PC-3 (cell line): ENCODE measurements around the gene PDP2. TPM values are rescaled to one million over a fixed set of nuclear protein-coding genes. Genes with fewer than 3 reads are reported as not detected.

Experiments
- ATAC-seq: fragments of 200-7000 bp; cut with Tn5 transposase; 2 replicates; pipeline ENCODE4 v1.9.1; 2020; ENCODE audit warnings: mild to moderate bottlenecking, moderate library complexity
- BruUV-seq: library from RNA; stranded (reverse); fragments of 400-500 nt; replicated peaks from 2 replicates; lab custom pipeline; 2021; lab: Mats Ljungman, UMichigan
- CTCF ChIA-PET: fragments of 300-600 bp; sonication (Branson Sonifier 250); formaldehyde crosslinking; loops from one replicate; lab custom pipeline; 2022; ENCODE audit warnings: antibody characterized with exemption; lab: Charles Lee
- POLR2A ChIA-PET: fragments of 300-600 bp; sonication (Branson Sonifier 250); formaldehyde crosslinking; loops from one replicate; lab custom pipeline; 2022; ENCODE audit warnings: antibody characterized with exemption; ENCODE audit not compliant: unreplicated experiment; lab: Charles Lee
- DNase-seq: peaks from one replicate; pipeline ENCODE4 v3.0.0-alpha.2; 2015
- H2AFZ ChIP-seq: fragments of 300-600 bp; sonication (generic); 2 replicates; pipeline ENCODE4 v1.6.0; 2016; ENCODE audit warnings: antibody characterized with exemption, low read length
- H3F3A ChIP-seq: fragments of 300-600 bp; sonication (generic); one replicate; pipeline ENCODE4 v1.6.0; 2017; ENCODE audit warnings: antibody characterized with exemption, low read length, control low read depth, mild to moderate bottlenecking; ENCODE audit not compliant: unreplicated experiment
- H3K27ac ChIP-seq: fragments of 300-600 bp; sonication (generic); 2 replicates; pipeline ENCODE4 v1.5.1; 2016; ENCODE audit warnings: mild to moderate bottlenecking, low read length
- H3K27me3 ChIP-seq: fragments of 300-600 bp; sonication (generic); 2 replicates; pipeline ENCODE4 v1.6.1; 2016; ENCODE audit warnings: low read length, mixed read lengths
- H3K36me3 ChIP-seq: fragments of 300-600 bp; sonication (generic); 2 replicates; pipeline ENCODE4 v1.6.1; 2016; ENCODE audit warnings: low read depth, mixed run types, low read length, mixed read lengths
- H3K4me1 ChIP-seq: fragments of 300-600 bp; sonication (generic); 2 replicates; pipeline ENCODE4 v1.5.1; 2016; ENCODE audit warnings: low read length; ENCODE audit not compliant: insufficient read depth
- H3K4me2 ChIP-seq: fragments of 300-600 bp; sonication (generic); 2 replicates; pipeline ENCODE4 v1.6.0; 2016; ENCODE audit warnings: low read length
- H3K4me3 ChIP-seq: fragments of 300-600 bp; sonication (generic); 2 replicates; pipeline ENCODE4 v1.5.1; 2016; ENCODE audit warnings: mild to moderate bottlenecking, low read length, mixed read lengths
- H3K79me2 ChIP-seq: fragments of 300-600 bp; sonication (generic); 2 replicates; pipeline ENCODE4 v1.6.1; 2017; ENCODE audit warnings: low read length, mixed read lengths
- H3K9ac ChIP-seq: fragments of 300-600 bp; sonication (generic); 2 replicates; pipeline ENCODE4 v1.6.0; 2016; ENCODE audit warnings: mild to moderate bottlenecking, low read length
- H3K9me2 ChIP-seq: fragments of 300-600 bp; sonication (generic); replicated peaks from 2 replicates; pipeline ENCODE4 v1.6.1; 2016; ENCODE audit warnings: mixed run types, low read length, mixed read lengths
- H3K9me3 ChIP-seq: fragments of 300-600 bp; sonication (generic); 2 replicates; pipeline ENCODE4 v1.6.1; 2016; ENCODE audit warnings: low read length, mixed read lengths
- H4K20me1 ChIP-seq: fragments of 300-600 bp; sonication (generic); 2 replicates; pipeline ENCODE4 v1.6.1; 2016; ENCODE audit warnings: low read length, mixed read lengths
- EZH2 ChIP-seq: fragments of 300-600 bp; sonication (generic); IDR thresholded peaks from one replicate; pipeline ENCODE4 v1.6.1; 2017; ENCODE audit warnings: antibody characterized with exemption, mild to moderate bottlenecking, low read length; ENCODE audit not compliant: unreplicated experiment
- EZH2phosphoT487 ChIP-seq: fragments of 300-600 bp; sonication (generic); IDR thresholded peaks from 2 replicates; pipeline ENCODE4 v1.6.1; 2018; ENCODE audit warnings: mild to moderate bottlenecking, antibody characterized with exemption, low read length, borderline replicate concordance
- intact Hi-C: fragments of 100-400 bp; cut with micrococcal nuclease; formaldehyde crosslinking; loops from 2 replicates; pipeline ENCODE4 v1.9.0; 2023
- total RNA-seq: library from RNA; depleted of rRNA; stranded (reverse); fragments of >200 nt; gene quantifications from 2 replicates; pipeline ENCODE4 v1.2.3, GENCODE V29; 2014
- TF ChIP-seq, protein P1 (sequence below): fragments of 300-600 bp; sonication (generic); conservative IDR thresholded peaks from 2 replicates; pipeline ENCODE4 v1.5.1; 2017; ENCODE audit warnings: antibody characterized with exemption, low read depth, mild to moderate bottlenecking, low read length

The PDP2 gene
- total RNA-seq, 1 experiment from 2014 or later: 2.8 TPM

DNA sequence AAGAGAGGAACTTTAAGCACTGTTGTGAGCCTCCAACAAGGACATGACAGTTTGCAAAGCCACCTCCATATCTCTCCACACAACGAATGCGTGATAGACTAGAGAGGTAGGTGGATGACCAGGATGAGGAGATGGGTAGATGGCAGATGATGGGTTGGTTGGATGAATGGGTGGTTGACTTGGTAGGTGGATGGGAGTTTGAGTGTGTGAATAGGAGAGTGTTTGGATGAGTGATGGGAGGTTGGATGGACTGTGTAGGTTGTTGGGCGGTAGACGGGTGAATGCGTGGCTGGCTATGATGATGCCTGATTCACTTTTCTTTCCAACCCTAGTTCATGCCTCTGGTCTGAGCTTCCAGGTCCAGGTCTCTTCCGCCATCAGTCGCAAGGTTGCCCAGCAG lies 34.2 kb downstream of the PDP2 start:
- H3K4me1 ChIP-seq: no peaks in the 10 kb centered on the region
- no peak overlapping the region for H3K4me2 ChIP-seq
- no peak overlapping the region for H3K27ac ChIP-seq
- no peaks in the 10 kb centered on the region for H3K27me3 ChIP-seq
- POLR2A ChIA-PET: no interaction called here
- intact Hi-C loops: no loop called here
- no peaks in the 10 kb centered on the region for H3K9me3 ChIP-seq
- H3K79me2 ChIP-seq: no peaks in the 10 kb centered on the region
- no peak overlapping the region for H2AFZ ChIP-seq
- H3K4me3 ChIP-seq: no peak overlapping the region
- CTCF ChIA-PET: no interaction called here
- TF ChIP-seq EZH2phosphoT487 (no peak), EZH2 (no peak)
- TF ChIP-seq, protein P1, sequence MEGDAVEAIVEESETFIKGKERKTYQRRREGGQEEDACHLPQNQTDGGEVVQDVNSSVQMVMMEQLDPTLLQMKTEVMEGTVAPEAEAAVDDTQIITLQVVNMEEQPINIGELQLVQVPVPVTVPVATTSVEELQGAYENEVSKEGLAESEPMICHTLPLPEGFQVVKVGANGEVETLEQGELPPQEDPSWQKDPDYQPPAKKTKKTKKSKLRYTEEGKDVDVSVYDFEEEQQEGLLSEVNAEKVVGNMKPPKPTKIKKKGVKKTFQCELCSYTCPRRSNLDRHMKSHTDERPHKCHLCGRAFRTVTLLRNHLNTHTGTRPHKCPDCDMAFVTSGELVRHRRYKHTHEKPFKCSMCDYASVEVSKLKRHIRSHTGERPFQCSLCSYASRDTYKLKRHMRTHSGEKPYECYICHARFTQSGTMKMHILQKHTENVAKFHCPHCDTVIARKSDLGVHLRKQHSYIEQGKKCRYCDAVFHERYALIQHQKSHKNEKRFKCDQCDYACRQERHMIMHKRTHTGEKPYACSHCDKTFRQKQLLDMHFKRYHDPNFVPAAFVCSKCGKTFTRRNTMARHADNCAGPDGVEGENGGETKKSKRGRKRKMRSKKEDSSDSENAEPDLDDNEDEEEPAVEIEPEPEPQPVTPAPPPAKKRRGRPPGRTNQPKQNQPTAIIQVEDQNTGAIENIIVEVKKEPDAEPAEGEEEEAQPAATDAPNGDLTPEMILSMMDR: no peak
- H3K36me3 ChIP-seq: no peaks in the 10 kb centered on the region
- no peak overlapping the region for H3K9ac ChIP-seq
- ATAC-seq (no peak), DNase-seq (no peak)
- H3K9me2 ChIP-seq: no peaks in the 10 kb centered on the region
- no peaks in the 10 kb centered on the region for H4K20me1 ChIP-seq
- BruUV-seq: no TSS peak
- H3F3A ChIP-seq: no peaks in the 10 kb centered on the region

DNA sequence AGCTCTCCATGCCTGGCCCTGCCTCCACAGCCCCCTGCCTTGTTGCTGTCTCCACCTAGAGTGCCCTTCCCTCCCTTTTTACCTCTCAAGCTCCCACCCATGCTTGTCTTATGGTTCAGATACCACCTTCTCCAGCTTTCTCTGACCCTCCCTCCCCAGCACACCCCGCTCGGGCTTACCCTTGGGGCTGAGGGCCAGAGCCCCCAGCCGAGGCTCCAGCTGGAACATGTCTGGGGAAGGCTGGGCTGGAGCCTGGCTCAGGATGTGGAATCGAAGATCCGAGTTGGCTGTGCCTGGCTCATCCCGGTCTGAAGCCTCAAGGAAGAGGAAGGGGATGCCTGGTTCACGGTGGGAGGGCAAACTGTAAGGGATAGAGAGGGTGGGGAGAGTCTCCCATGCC lies 34.7 kb downstream of the PDP2 start:
- Histone ChIP-seq H3K9ac (no peak overlapping the region), H3F3A (no peaks in the 10 kb centered on the region), H3K9me2 (no peaks in the 10 kb centered on the region), H4K20me1 (no peaks in the 10 kb centered on the region), H3K27me3 (no peaks in the 10 kb centered on the region), H3K4me3 (no peak overlapping the region), H3K9me3 (no peaks in the 10 kb centered on the region), H3K36me3 (no peaks in the 10 kb centered on the region), H3K79me2 (no peaks in the 10 kb centered on the region), H3K4me2 (no peak overlapping the region), H3K27ac (no peak overlapping the region), H3K4me1 (no peaks in the 10 kb centered on the region), H2AFZ (no peak overlapping the region)
- CTCF ChIA-PET: no interaction called here
- TF ChIP-seq EZH2phosphoT487 (no peak), EZH2 (no peak)
- TF ChIP-seq, protein P1: no peak
- intact Hi-C loops: no loop called here
- ATAC-seq: no peak
- no peak for DNase-seq
- no TSS peak for BruUV-seq
- POLR2A ChIA-PET: no interaction called here

DNA sequence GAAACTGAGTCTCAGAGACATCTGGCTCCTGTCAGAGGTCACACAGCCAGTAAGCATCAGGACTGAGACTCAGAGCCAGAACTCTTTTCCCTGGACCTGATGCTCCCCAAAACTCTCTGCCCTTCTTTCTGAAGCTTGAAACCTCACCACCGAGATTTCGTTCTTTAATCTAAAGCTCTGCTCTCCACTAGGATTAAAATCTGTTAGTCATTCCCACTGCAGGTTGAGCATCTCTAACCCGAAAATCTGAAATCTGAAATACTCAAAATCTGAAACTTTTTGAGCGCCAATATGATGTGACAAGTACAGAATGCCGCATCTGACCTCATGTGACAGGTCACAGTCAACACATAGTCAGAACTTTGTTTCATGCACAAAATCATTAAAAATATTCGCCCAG lies 36.2 kb downstream of the PDP2 start:
- H3K27ac ChIP-seq: no peak overlapping the region
- H3K36me3 ChIP-seq: no peaks in the 10 kb centered on the region
- H2AFZ ChIP-seq: no peak overlapping the region
- CTCF ChIA-PET: no interaction called here
- H3K9me3 ChIP-seq: no peaks in the 10 kb centered on the region
- ATAC-seq: no peak
- no TSS peak for BruUV-seq
- TF ChIP-seq, protein P1: no peak
- TF ChIP-seq EZH2 (no peak), EZH2phosphoT487 (no peak)
- no peaks in the 10 kb centered on the region for H3K9me2 ChIP-seq
- no peaks in the 10 kb centered on the region for H3K79me2 ChIP-seq
- no peaks in the 10 kb centered on the region for H3K27me3 ChIP-seq
- no peak overlapping the region for H3K9ac ChIP-seq
- H3K4me2 ChIP-seq: no peak overlapping the region
- intact Hi-C loops: no loop called here
- H3K4me3 ChIP-seq: no peak overlapping the region
- no peaks in the 10 kb centered on the region for H3F3A ChIP-seq
- no peaks in the 10 kb centered on the region for H4K20me1 ChIP-seq
- H3K4me1 ChIP-seq: no peaks in the 10 kb centered on the region
- POLR2A ChIA-PET: interaction anchor here (0.6 kb wide), 1 partner anchor 121 kb away, joined by 3 read pairs; no protein-coding TSS in a partner anchor
- DNase-seq: no peak
